ENCODE measurements around the gene FBXO28. TPM values are rescaled to one million over a fixed set of nuclear protein-coding genes. Genes with fewer than 3 reads are reported as not detected.
A peak's percentile ranks its signal among the peaks of the same experiment; 100 is the strongest.

FBXO28 gene
- total RNA-seq, 5 donors from 2014 or later (not counting 1 experiment from before 2014, with no cell fraction given) = 25.9 to 34.8 (median 33.3) TPM

GRCh38 chr1:224149709-224150108, 35.8 kb downstream of the FBXO28 start:
- Mint-ChIP-seq H3K36me3 (peaks cover 15% of the 10 kb centered on the region), H3K4me1 (peaks cover 14 to 16% (median 14%) of the 10 kb centered on the region in 3 donors), H3K27me3 (no peaks in the 10 kb centered on the region), H3K27ac (peak overlapping the region in 1 of 2 donors; percentile 2), H3K9me3 (no peaks in the 10 kb centered on the region), H3K4me3 (no peak overlapping the region)
- DNase-seq (no peak), ATAC-seq (replicated peaks in 1 of 4) (no peak)
- Histone ChIP-seq H3K36me3 (ENCODE audit: control insufficient read depth in 2 of 2, extremely low read depth in 1 of 2, insufficient read depth in 1 of 2, low read length in 1 of 2) (peaks cover 0 to 11% of the 10 kb centered on the region in 2 donors), H3K9me3 (no peaks in the 10 kb centered on the region), H3K27me3 (replicated peaks in 1 of 2; ENCODE audit: control insufficient read depth in 2 of 2, extremely low read depth in 1 of 2, insufficient read depth in 2 of 2, low read length in 1 of 2) (no peaks in the 10 kb centered on the region), H3K27ac (ENCODE audit: low read length) (no peak overlapping the region), H3K4me3 (ENCODE audit: control insufficient read depth in 1 of 2, extremely low read depth in 1 of 2, low read length in 1 of 2) (no peak overlapping the region), H3K4me1 (ENCODE audit: control insufficient read depth in 1 of 2, extremely low read depth in 1 of 2, insufficient read depth in 2 of 2, low read length in 2 of 2) (peaks cover 0 to 2% of the 10 kb centered on the region in 2 experiments)
- WGBS (ENCODE audit: insufficient coverage) = no CpG with 5 or more reads among the region's 1 CpG
- ChIA-PET POLR2A (no interaction called here), CTCF (interaction anchor here in 1 of 2 donors (0.6 kb wide), 1 partner anchor 1475 kb away, joined by 3 read pairs; no protein-coding TSS in a partner anchor)

DNA sequence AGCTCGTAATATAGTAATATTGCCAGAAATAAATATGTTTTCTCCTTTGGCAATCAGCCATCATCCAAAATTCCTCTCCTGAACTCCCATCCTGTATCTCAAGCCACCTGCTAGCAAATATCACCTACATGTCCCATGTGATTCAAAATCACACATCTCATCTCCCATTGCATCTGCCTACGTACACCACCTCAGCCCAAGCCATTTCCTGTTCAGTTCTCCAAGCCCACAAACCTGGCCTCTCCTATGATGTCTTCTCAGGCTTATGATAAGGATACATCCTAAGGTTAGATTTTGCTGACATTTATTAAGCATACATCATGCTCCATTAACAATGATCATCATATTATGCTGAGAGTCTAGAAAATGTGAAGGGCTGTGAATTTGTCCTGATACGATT, 37.2 kb downstream of the FBXO28 start:
- ChIA-PET CTCF (no interaction called here), POLR2A (no interaction called here)
- H3K36me3 Mint-ChIP-seq = peaks cover 19% of the 10 kb centered on the region
- no peaks in the 10 kb centered on the region for H3K27me3 Mint-ChIP-seq
- Histone ChIP-seq H3K27ac (ENCODE audit: low read length) (no peak overlapping the region), H3K4me3 (ENCODE audit: control insufficient read depth in 1 of 2, extremely low read depth in 1 of 2, low read length in 1 of 2) (no peak overlapping the region), H3K27me3 (replicated peaks in 1 of 2; ENCODE audit: control insufficient read depth in 2 of 2, extremely low read depth in 1 of 2, insufficient read depth in 2 of 2, low read length in 1 of 2) (no peaks in the 10 kb centered on the region), H3K9me3 (no peaks in the 10 kb centered on the region), H3K36me3 (ENCODE audit: control insufficient read depth in 2 of 2, extremely low read depth in 1 of 2, insufficient read depth in 1 of 2, low read length in 1 of 2) (peaks cover 0 to 14% of the 10 kb centered on the region in 2 donors), H3K4me1 (ENCODE audit: control insufficient read depth in 1 of 2, extremely low read depth in 1 of 2, insufficient read depth in 2 of 2, low read length in 2 of 2) (peaks cover 0 to 2% of the 10 kb centered on the region in 2 experiments)
- peaks cover 14 to 16% (median 14%) of the 10 kb centered on the region in 3 donors for H3K4me1 Mint-ChIP-seq
- DNase-seq (no peak), ATAC-seq (replicated peaks in 1 of 4) (no peak)
- H3K4me3 Mint-ChIP-seq = no peak overlapping the region
- 50% methylated on average over 2 of the region's 3 CpGs for WGBS (ENCODE audit: insufficient coverage)
- H3K27ac Mint-ChIP-seq = peak overlapping the region; percentile 3 to 17
- no peaks in the 10 kb centered on the region for H3K9me3 Mint-ChIP-seq

DNA sequence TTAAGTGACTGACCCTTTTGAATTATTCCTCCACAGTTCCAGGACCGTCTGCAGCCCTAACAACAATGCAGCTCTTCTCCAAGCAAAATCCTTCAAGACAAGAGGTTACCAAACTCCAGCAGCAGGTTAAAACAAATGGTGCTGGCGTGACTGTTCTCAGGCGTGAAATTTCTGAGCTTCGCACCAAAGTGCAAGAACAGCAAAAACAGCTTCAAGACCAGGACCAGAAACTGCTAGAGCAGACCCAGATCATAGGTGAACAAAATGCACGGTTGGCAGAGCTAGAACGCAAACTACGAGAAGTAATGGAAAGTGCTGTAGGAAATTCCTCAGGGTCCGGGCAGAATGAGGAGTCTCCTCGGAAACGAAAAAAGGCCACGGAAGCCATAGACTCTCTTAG, 43.4 kb downstream of the FBXO28 start:
- no peak overlapping the region for H3K4me3 Mint-ChIP-seq
- H3K36me3 Mint-ChIP-seq = peaks cover 36% of the 10 kb centered on the region
- H3K27ac Mint-ChIP-seq = no peak overlapping the region
- POLR2A ChIA-PET = no interaction called here
- Histone ChIP-seq H3K36me3 (ENCODE audit: control insufficient read depth in 2 of 2, extremely low read depth in 1 of 2, insufficient read depth in 1 of 2, low read length in 1 of 2) (peaks cover 2 to 39% of the 10 kb centered on the region in 2 donors), H3K4me3 (ENCODE audit: control insufficient read depth in 1 of 2, extremely low read depth in 1 of 2, low read length in 1 of 2) (no peak overlapping the region), H3K4me1 (ENCODE audit: control insufficient read depth in 1 of 2, extremely low read depth in 1 of 2, insufficient read depth in 2 of 2, low read length in 2 of 2) (no peaks in the 10 kb centered on the region), H3K9me3 (no peaks in the 10 kb centered on the region), H3K27ac (ENCODE audit: low read length) (no peak overlapping the region), H3K27me3 (replicated peaks in 1 of 2; ENCODE audit: control insufficient read depth in 2 of 2, extremely low read depth in 1 of 2, insufficient read depth in 2 of 2, low read length in 1 of 2) (no peaks in the 10 kb centered on the region)
- ATAC-seq (replicated peaks in 1 of 4) (no peak), DNase-seq (no peak)
- no peaks in the 10 kb centered on the region for H3K27me3 Mint-ChIP-seq
- no peaks in the 10 kb centered on the region for H3K9me3 Mint-ChIP-seq
- H3K4me1 Mint-ChIP-seq = peaks cover 0 to under 1% (median 0%) of the 10 kb centered on the region in 3 donors
- WGBS (ENCODE audit: insufficient coverage) = 94% methylated on average over 8 of the region's 11 CpGs
- CTCF ChIA-PET = interaction anchor here in 1 of 2 donors (0.6 kb wide), 1 partner anchor 174 kb away, joined by 4 read pairs; no protein-coding TSS in a partner anchor

GRCh38 chr1:224159541-224159940, 45.6 kb downstream of the FBXO28 start:
- CTCF ChIA-PET = interaction anchor here in 1 of 2 donors (0.5 kb wide), 1 partner anchor 114 kb away, joined by 3 read pairs; no protein-coding TSS in a partner anchor

GRCh38 chr1:224160171-224160682, 46.3 kb downstream of the FBXO28 start:
- no peak overlapping the region for H3K4me3 Mint-ChIP-seq
- WGBS (ENCODE audit: insufficient coverage) = 100% methylated on average over 4 of the region's 9 CpGs
- Histone ChIP-seq H3K9me3 (no peaks in the 10 kb centered on the region), H3K4me1 (ENCODE audit: control insufficient read depth in 1 of 2, extremely low read depth in 1 of 2, insufficient read depth in 2 of 2, low read length in 2 of 2) (no peaks in the 10 kb centered on the region), H3K36me3 (ENCODE audit: control insufficient read depth in 2 of 2, extremely low read depth in 1 of 2, insufficient read depth in 1 of 2, low read length in 1 of 2) (peaks cover 2 to 28% of the 10 kb centered on the region in 2 donors), H3K4me3 (ENCODE audit: control insufficient read depth in 1 of 2, extremely low read depth in 1 of 2, low read length in 1 of 2) (no peak overlapping the region), H3K27me3 (replicated peaks in 1 of 2; ENCODE audit: control insufficient read depth in 2 of 2, extremely low read depth in 1 of 2, insufficient read depth in 2 of 2, low read length in 1 of 2) (no peaks in the 10 kb centered on the region), H3K27ac (ENCODE audit: low read length) (no peak overlapping the region)
- ChIA-PET CTCF (no interaction called here), POLR2A (interaction anchor here in 1 of 2 donors (0.8 kb wide), 1 partner anchor 220 kb away, joined by 3 read pairs; no protein-coding TSS in a partner anchor)
- H3K9me3 Mint-ChIP-seq = no peaks in the 10 kb centered on the region
- no peaks in the 10 kb centered on the region for H3K27me3 Mint-ChIP-seq
- ATAC-seq (replicated peaks in 1 of 4) (no peak), DNase-seq (no peak)
- no peak overlapping the region for H3K27ac Mint-ChIP-seq
- peaks cover 2 to 5% (median 2%) of the 10 kb centered on the region in 3 donors for H3K4me1 Mint-ChIP-seq
- H3K36me3 Mint-ChIP-seq = peaks cover 32% of the 10 kb centered on the region

More at GRCh38 chr1:224159541-224159940, 45.6 kb downstream of the FBXO28 start:
- Mint-ChIP-seq H3K27ac (no peak overlapping the region), H3K9me3 (no peaks in the 10 kb centered on the region), H3K27me3 (no peaks in the 10 kb centered on the region), H3K4me1 (peaks cover 0 to 2% (median 0%) of the 10 kb centered on the region in 3 donors), H3K36me3 (peaks cover 32% of the 10 kb centered on the region), H3K4me3 (no peak overlapping the region)
- no peak overlapping the region for H3K27ac ChIP-seq (ENCODE audit: low read length)
- ATAC-seq (replicated peaks in 1 of 4) = no peak
- no peaks in the 10 kb centered on the region for H3K9me3 ChIP-seq
- H3K27me3 ChIP-seq (replicated peaks in 1 of 2; ENCODE audit: control insufficient read depth in 2 of 2, extremely low read depth in 1 of 2, insufficient read depth in 2 of 2, low read length in 1 of 2) = no peaks in the 10 kb centered on the region
- DNase-seq = no peak
- POLR2A ChIA-PET = interaction anchor here in 1 of 2 donors (0.8 kb wide), 1 partner anchor 220 kb away, joined by 3 read pairs; no protein-coding TSS in a partner anchor
- peaks cover 2 to 28% of the 10 kb centered on the region in 2 donors for H3K36me3 ChIP-seq (ENCODE audit: control insufficient read depth in 2 of 2, extremely low read depth in 1 of 2, insufficient read depth in 1 of 2, low read length in 1 of 2)
- H3K4me3 ChIP-seq (ENCODE audit: control insufficient read depth in 1 of 2, extremely low read depth in 1 of 2, low read length in 1 of 2) = no peak overlapping the region
- H3K4me1 ChIP-seq (ENCODE audit: control insufficient read depth in 1 of 2, extremely low read depth in 1 of 2, insufficient read depth in 2 of 2, low read length in 2 of 2) = no peaks in the 10 kb centered on the region
- WGBS (ENCODE audit: insufficient coverage) = 100% methylated on average over 2 of the region's 6 CpGs

DNA sequence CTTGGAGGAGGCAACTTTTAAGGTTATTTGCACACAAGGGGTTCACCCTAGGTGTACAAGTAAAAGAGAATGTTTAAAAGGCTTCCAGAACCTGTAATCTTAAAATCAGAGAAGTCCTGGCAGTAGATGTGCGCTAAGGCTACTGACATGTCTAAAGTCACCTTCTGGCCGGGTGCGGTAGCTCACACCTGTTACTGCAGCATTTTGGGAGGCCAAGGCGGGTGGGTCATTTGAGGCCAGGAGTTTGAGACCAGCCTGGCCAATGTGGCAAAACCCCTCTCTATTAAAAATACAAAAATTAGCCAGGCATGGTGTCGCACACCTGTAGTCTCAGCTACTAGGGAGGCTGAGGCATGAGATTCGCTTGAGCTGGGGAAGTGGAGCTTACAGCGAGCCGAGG, 48.9 kb downstream of the FBXO28 start:
- Mint-ChIP-seq H3K36me3 (peaks cover 21% of the 10 kb centered on the region), H3K27ac (no peak overlapping the region), H3K4me3 (no peak overlapping the region), H3K4me1 (peaks cover 2 to 5% (median 2%) of the 10 kb centered on the region in 3 donors), H3K9me3 (no peaks in the 10 kb centered on the region), H3K27me3 (no peaks in the 10 kb centered on the region)
- H3K9me3 ChIP-seq = no peaks in the 10 kb centered on the region
- DNase-seq (no peak), ATAC-seq (replicated peaks in 1 of 4) (no peak)
- peaks cover 0 to 10% of the 10 kb centered on the region in 2 donors for H3K36me3 ChIP-seq (ENCODE audit: control insufficient read depth in 2 of 2, extremely low read depth in 1 of 2, insufficient read depth in 1 of 2, low read length in 1 of 2)
- no peaks in the 10 kb centered on the region for H3K4me1 ChIP-seq (ENCODE audit: control insufficient read depth in 1 of 2, extremely low read depth in 1 of 2, insufficient read depth in 2 of 2, low read length in 2 of 2)
- H3K27ac ChIP-seq (ENCODE audit: low read length) = no peak overlapping the region
- WGBS (ENCODE audit: insufficient coverage) = 100% methylated on average over 4 of the region's 8 CpGs
- ChIA-PET POLR2A (no interaction called here), CTCF (no interaction called here)
- no peaks in the 10 kb centered on the region for H3K27me3 ChIP-seq (replicated peaks in 1 of 2; ENCODE audit: control insufficient read depth in 2 of 2, extremely low read depth in 1 of 2, insufficient read depth in 2 of 2, low read length in 1 of 2)
- H3K4me3 ChIP-seq (ENCODE audit: control insufficient read depth in 1 of 2, extremely low read depth in 1 of 2, low read length in 1 of 2) = no peak overlapping the region
